B cell (primary cell): Measurements from ENCODE around the gene ADGRA1. TPM values are rescaled to one million over a fixed set of nuclear protein-coding genes. Genes with fewer than 3 reads are reported as not detected.

ENCODE experiments used
- ATAC-seq: fragments of 200-7000 bp; cut with Tn5 transposase; one replicate; pipeline ENCODE4 v1.10.0; 2021; ENCODE audit warnings: low read depth, mild to moderate bottlenecking, moderate number of reproducible peaks, moderate library complexity
- CTCF ChIA-PET: fragments of 350-600 bp; sonication (Branson Sonifier 250); formaldehyde crosslinking; loops from one replicate; lab custom pipeline; 2021; ENCODE audit warnings: antibody characterized with exemption, inconsistent platforms; lab: Charles Lee
- POLR2A ChIA-PET: fragments of 350-600 bp; sonication (Branson Sonifier 250); formaldehyde crosslinking; loops from one replicate; lab custom pipeline; 2021; ENCODE audit warnings: antibody characterized with exemption; lab: Charles Lee
- DNase-seq: peaks from one replicate; pipeline ENCODE4 v3.0.0; 2013
- H2AFZ ChIP-seq: 2 replicates; pipeline ENCODE4 v1.6.1; 2012; ENCODE audit warnings: mild to moderate bottlenecking, low read depth, low read length; ENCODE audit not compliant: insufficient read depth, poor library complexity, severe bottlenecking
- H3K27ac ChIP-seq, 2 donors: 1 replicate in 1 of 2; 2 replicates in 1 of 2; pipeline ENCODE4 v1.5.1; 2012 to 2013; ENCODE audit warnings: low read length in 2 of 2, mild to moderate bottlenecking in 2 of 2, moderate library complexity in 1 of 2
- H3K27me3 ChIP-seq, 4 experiments: fragments of 200-600 bp in 1 of 4; sonication (generic) in 1 of 4; replicated peaks in 1 of 4; 1 replicate in 2 of 4; 2 replicates in 2 of 4; pipeline versions ENCODE4 v1.6.1 to v1.7.0; 2013 to 2016; ENCODE audit warnings: low read length in 3 of 4, mild to moderate bottlenecking in 2 of 4, mixed read lengths in 1 of 4, moderate library complexity in 1 of 4; ENCODE audit not compliant: insufficient read depth in 4 of 4, control insufficient read depth in 3 of 4; ENCODE audit errors: control extremely low read depth in 1 of 4
- H3K36me3 ChIP-seq, 2 experiments: replicated peaks in 1 of 2; 1 replicate in 1 of 2; 2 replicates in 1 of 2; pipeline versions ENCODE4 v1.6.1 to v1.7.1; 2013; ENCODE audit warnings: low read length in 1 of 2; ENCODE audit not compliant: insufficient read depth in 2 of 2, control insufficient read depth in 1 of 2; ENCODE audit errors: control extremely low read depth in 1 of 2, extremely low read depth in 1 of 2
- H3K4me1 ChIP-seq, 2 donors: fragments of 200-600 bp in 1 of 2; sonication (generic) in 1 of 2; 1 replicate in 1 of 2; 2 replicates in 1 of 2; pipeline versions ENCODE4 v1.5.1 to v1.6.1; 2013 to 2017; ENCODE audit warnings: low read length in 2 of 2; ENCODE audit not compliant: control insufficient read depth in 2 of 2, insufficient read depth in 2 of 2
- H3K4me2 ChIP-seq: replicated peaks from 2 replicates; pipeline ENCODE3; 2012; ENCODE audit warnings: mild to moderate bottlenecking, low read depth, low read length; ENCODE audit not compliant: poor library complexity, severe bottlenecking
- H3K4me3 ChIP-seq, 5 experiments: fragments of 200-600 bp in 1 of 5; sonication (generic) in 1 of 5; 1 replicate in 3 of 5; 2 replicates in 2 of 5; pipeline versions ENCODE4 v1.5.1 to v1.7.0; 2011 to 2016; ENCODE audit warnings: low read length in 4 of 5, mild to moderate bottlenecking in 4 of 5, low read depth in 2 of 5, control low read depth in 1 of 5, moderate library complexity in 1 of 5; ENCODE audit not compliant: insufficient read depth in 1 of 5; ENCODE audit errors: control extremely low read depth in 1 of 5, extremely low read depth in 1 of 5
- H3K79me2 ChIP-seq: fragments of 200-600 bp; sonication (generic); one replicate; pipeline ENCODE4 v1.6.0; 2016; ENCODE audit warnings: low read length; ENCODE audit not compliant: control insufficient read depth, insufficient read depth
- H3K9ac ChIP-seq: fragments of 200-600 bp; sonication (generic); 2 replicates; pipeline ENCODE4 v1.6.1; 2017; ENCODE audit warnings: mild to moderate bottlenecking, low read length, moderate library complexity
- H3K9me3 ChIP-seq, 3 donors: one replicate each; pipeline versions ENCODE4 v1.6.1 to v1.7.1; 2013; ENCODE audit warnings: low read length in 2 of 3; ENCODE audit not compliant: control insufficient read depth in 2 of 3, insufficient read depth in 1 of 3; ENCODE audit errors: control extremely low read depth in 1 of 3
- H4K20me1 ChIP-seq: 2 replicates; pipeline ENCODE4 v1.6.0; 2012; ENCODE audit warnings: mild to moderate bottlenecking, low read length; ENCODE audit not compliant: insufficient read depth, control insufficient read depth, poor library complexity, severe bottlenecking
- H3K27ac Mint-ChIP-seq: one replicate; pipeline ENCODE4 v1.8.0; 2021; ENCODE audit warnings: mixed read lengths
- H3K27me3 Mint-ChIP-seq: one replicate; pipeline ENCODE4 v1.8.0; 2021; ENCODE audit warnings: mixed read lengths
- H3K4me1 Mint-ChIP-seq: one replicate; pipeline ENCODE4 v1.8.0; 2021; ENCODE audit warnings: mixed read lengths
- H3K4me3 Mint-ChIP-seq: one replicate; pipeline ENCODE4 v1.8.0; 2021; ENCODE audit warnings: mixed read lengths
- H3K9me3 Mint-ChIP-seq: one replicate; pipeline ENCODE4 v1.8.0; 2022; ENCODE audit warnings: mixed read lengths; ENCODE audit not compliant: insufficient read depth
- EZH2 ChIP-seq: IDR thresholded peaks from 2 replicates; pipeline ENCODE4 v1.6.1; 2012; ENCODE audit warnings: borderline replicate concordance, low read depth, mild to moderate bottlenecking, moderate library complexity, low read length; ENCODE audit not compliant: insufficient read depth, poor library complexity, severe bottlenecking
- WGBS: methylation state at CpG from one replicate; pipeline ENCODE4 v1.1.5; 2013; ENCODE audit warnings: missing lambda C conversion rate; ENCODE audit not compliant: insufficient coverage; 5-methylcytosine and 5-hydroxymethylcytosine counted together
- intact Hi-C: fragments of 100-400 bp; cut with micrococcal nuclease; formaldehyde crosslinking; loops from one replicate; pipeline ENCODE4 v1.10.0; 2022
- polyA plus RNA-seq: library from polyadenylated mRNA; depleted of rRNA; stranded (reverse); fragments of >200 nt; gene quantifications from 2 replicates; pipeline ENCODE4 v1.2.3, GENCODE V29; 2012
- total RNA-seq, 2 donors: library from RNA; stranded (reverse); fragments of 120-200 nt in 1 of 2; gene quantifications; 1 replicate in 1 of 2; 2 replicates in 1 of 2; pipeline versions ENCODE4 v1.2.3 to v1.2.4, GENCODE V29; 2013 to 2022
- TF ChIP-seq, protein P1 (sequence below): fragments of 200-600 bp; IDR thresholded peaks from one replicate; pipeline ENCODE4 v1.8.0; 2022; ENCODE audit warnings: antibody characterized with exemption, mild to moderate bottlenecking

Gene ADGRA1
- total and polyA plus RNA-seq, 2 donors (not counting 1 experiment from before 2014, with no cell fraction given), result not detected

GRCh38 chr10:133098426-133099124 lies 10.9 kb downstream of the ADGRA1 start:
- Histone ChIP-seq H4K20me1 (no peaks in the 10 kb centered on the region), H3K27me3 (peaks cover 0 to 7% (median 0%) of the 10 kb centered on the region in 4 experiments), H3K9me3 (no peaks in the 10 kb centered on the region), H3K36me3 (no peaks in the 10 kb centered on the region), H3K4me1 (no peaks in the 10 kb centered on the region), H3K9ac (no peak overlapping the region), H3K4me3 (no peak overlapping the region), H2AFZ (no peak overlapping the region), H3K27ac (no peak overlapping the region), H3K79me2 (no peaks in the 10 kb centered on the region), H3K4me2 (no peak overlapping the region)
- DNase-seq, result no peak
- peaks cover 5% of the 10 kb centered on the region for H3K27me3 Mint-ChIP-seq
- no peak for TF ChIP-seq EZH2
- TF ChIP-seq, protein P1, sequence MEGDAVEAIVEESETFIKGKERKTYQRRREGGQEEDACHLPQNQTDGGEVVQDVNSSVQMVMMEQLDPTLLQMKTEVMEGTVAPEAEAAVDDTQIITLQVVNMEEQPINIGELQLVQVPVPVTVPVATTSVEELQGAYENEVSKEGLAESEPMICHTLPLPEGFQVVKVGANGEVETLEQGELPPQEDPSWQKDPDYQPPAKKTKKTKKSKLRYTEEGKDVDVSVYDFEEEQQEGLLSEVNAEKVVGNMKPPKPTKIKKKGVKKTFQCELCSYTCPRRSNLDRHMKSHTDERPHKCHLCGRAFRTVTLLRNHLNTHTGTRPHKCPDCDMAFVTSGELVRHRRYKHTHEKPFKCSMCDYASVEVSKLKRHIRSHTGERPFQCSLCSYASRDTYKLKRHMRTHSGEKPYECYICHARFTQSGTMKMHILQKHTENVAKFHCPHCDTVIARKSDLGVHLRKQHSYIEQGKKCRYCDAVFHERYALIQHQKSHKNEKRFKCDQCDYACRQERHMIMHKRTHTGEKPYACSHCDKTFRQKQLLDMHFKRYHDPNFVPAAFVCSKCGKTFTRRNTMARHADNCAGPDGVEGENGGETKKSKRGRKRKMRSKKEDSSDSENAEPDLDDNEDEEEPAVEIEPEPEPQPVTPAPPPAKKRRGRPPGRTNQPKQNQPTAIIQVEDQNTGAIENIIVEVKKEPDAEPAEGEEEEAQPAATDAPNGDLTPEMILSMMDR, result no peak
- H3K4me3 Mint-ChIP-seq, result no peak overlapping the region
- peaks cover 4% of the 10 kb centered on the region for H3K4me1 Mint-ChIP-seq
- ChIA-PET CTCF (no interaction called here), POLR2A (no interaction called here)
- no peak overlapping the region for H3K27ac Mint-ChIP-seq
- 92% methylated on average over 42 of the region's 44 CpGs for WGBS
- ATAC-seq, result no peak
- intact Hi-C loops, result no loop called here
- no peaks in the 10 kb centered on the region for H3K9me3 Mint-ChIP-seq

DNA sequence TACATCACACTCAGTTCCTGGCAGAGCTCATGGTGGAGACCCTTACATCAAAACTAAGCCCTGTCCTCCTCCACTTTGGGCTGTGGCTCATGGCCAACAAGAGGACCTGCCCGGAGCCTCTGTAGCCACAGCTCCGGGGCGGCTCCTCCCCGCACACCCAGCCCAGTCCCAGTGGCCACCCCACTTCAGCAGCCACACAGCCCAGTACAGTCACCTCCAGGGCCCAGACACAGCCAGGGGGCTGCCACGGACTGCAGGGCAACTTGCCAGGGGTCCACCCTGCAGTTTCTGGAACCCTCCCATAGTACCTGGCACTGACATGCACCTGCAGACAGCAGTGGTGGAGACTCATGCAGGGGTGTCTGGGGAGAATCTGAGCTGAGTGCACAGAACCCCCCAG lies 11.8 kb downstream of the ADGRA1 start:
- Histone ChIP-seq H2AFZ (no peak overlapping the region), H3K27ac (no peak overlapping the region), H3K27me3 (peaks cover 0 to 9% (median 0%) of the 10 kb centered on the region in 4 experiments), H3K79me2 (no peaks in the 10 kb centered on the region), H3K36me3 (no peaks in the 10 kb centered on the region), H3K4me3 (no peak overlapping the region), H3K9me3 (no peaks in the 10 kb centered on the region), H3K4me2 (no peak overlapping the region), H3K4me1 (no peaks in the 10 kb centered on the region), H4K20me1 (no peaks in the 10 kb centered on the region), H3K9ac (no peak overlapping the region)
- H3K27ac Mint-ChIP-seq, result no peak overlapping the region
- ChIA-PET CTCF (no interaction called here), POLR2A (no interaction called here)
- H3K27me3 Mint-ChIP-seq, result peaks cover 5% of the 10 kb centered on the region
- TF ChIP-seq, protein P1, result no peak
- TF ChIP-seq EZH2, result no peak
- 92% methylated on average over 5 of the region's 5 CpGs for WGBS
- no peak for ATAC-seq
- H3K4me3 Mint-ChIP-seq, result no peak overlapping the region
- DNase-seq, result no peak
- intact Hi-C loops, result no loop called here
- no peaks in the 10 kb centered on the region for H3K9me3 Mint-ChIP-seq
- H3K4me1 Mint-ChIP-seq, result peaks cover 4% of the 10 kb centered on the region
